Nephron (organoid): ENCODE data around the gene CLEC16A.

Experiments
- H3K27ac Mint-ChIP-seq, 3 experiments: 2 replicates each; pipeline ENCODE4 v1.8.0; 2020; ENCODE audit warnings: mixed read lengths in 3 of 3, mild to moderate bottlenecking in 2 of 3, moderate library complexity in 1 of 3
- H3K27me3 Mint-ChIP-seq: 2 replicates; pipeline ENCODE4 v1.8.0; 2021; ENCODE audit warnings: low read depth, mild to moderate bottlenecking, moderate library complexity, mixed read lengths
- H3K36me3 Mint-ChIP-seq: 2 replicates; pipeline ENCODE4 v1.8.0; 2020; ENCODE audit warnings: low read depth, mixed read lengths
- H3K4me1 Mint-ChIP-seq: 2 replicates; pipeline ENCODE4 v1.8.0; 2020; ENCODE audit warnings: mixed read lengths
- H3K4me3 Mint-ChIP-seq, 3 experiments: 2 replicates each; pipeline ENCODE4 v1.8.0; 2020; ENCODE audit warnings: mild to moderate bottlenecking in 3 of 3, mixed read lengths in 3 of 3, moderate library complexity in 2 of 3
- H3K9me3 Mint-ChIP-seq: 2 replicates; pipeline ENCODE4 v1.8.0; 2020; ENCODE audit warnings: mixed read lengths
- CTCF ChIP-seq, 3 experiments: fragments of 200-600 bp; sonication (generic); IDR thresholded peaks; one replicate each; pipeline ENCODE4 v1.5.0; 2021; ENCODE audit warnings: antibody characterized with exemption in 3 of 3; ENCODE audit not compliant: unreplicated experiment in 3 of 3

The CLEC16A gene

GRCh38 chr16:11131706-11132105 is 187.3 kb downstream of the CLEC16A start:
- TF ChIP-seq CTCF (IDR thresholded peaks at IDR 0.05; ENCODE audit: unreplicated experiment in 3 of 3): no peak
- H3K4me3 Mint-ChIP-seq: no peak overlapping the region
- H3K4me1 Mint-ChIP-seq: peaks cover 89% of the 10 kb centered on the region
- no peaks in the 10 kb centered on the region for H3K9me3 Mint-ChIP-seq
- H3K36me3 Mint-ChIP-seq: peaks cover 10% of the 10 kb centered on the region
- H3K27me3 Mint-ChIP-seq: peaks cover 6% of the 10 kb centered on the region
- peak overlapping the region; percentile 82 to 94 (median 88) for H3K27ac Mint-ChIP-seq

DNA sequence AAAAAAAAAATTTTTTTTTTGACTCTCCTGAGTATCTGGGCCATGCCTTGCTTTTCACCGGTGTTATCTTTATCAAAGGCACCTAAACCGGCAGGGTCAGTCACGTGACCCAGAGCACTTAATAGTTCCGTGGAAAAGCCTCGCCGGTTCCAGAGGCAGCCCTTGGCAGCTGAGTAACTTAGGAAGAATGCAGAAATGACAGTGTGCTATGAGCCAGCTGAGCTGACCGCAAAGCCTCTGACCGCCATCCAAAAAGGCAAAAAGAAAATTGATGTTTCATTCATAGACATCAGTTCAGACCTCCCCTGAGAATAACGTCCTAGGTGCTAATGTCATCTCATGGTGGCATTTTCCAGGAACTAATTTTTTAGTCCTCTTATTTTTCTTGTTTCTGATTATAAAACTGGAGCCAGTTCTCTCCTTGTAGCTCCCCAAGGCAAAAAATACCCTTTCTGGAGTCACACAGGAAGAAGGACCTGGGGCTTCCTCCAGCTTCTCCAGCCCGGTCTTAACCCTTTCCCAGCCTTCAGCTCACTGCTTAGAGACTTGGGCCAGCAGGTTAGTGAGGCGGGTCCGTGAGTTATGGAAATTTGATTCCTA is 189.1 kb downstream of the CLEC16A start:
- Mint-ChIP-seq H3K27ac (peak overlapping the region; percentile 82 to 95 (median 88)), H3K4me1 (peaks cover 82% of the 10 kb centered on the region), H3K9me3 (no peaks in the 10 kb centered on the region), H3K27me3 (peaks cover 6% of the 10 kb centered on the region), H3K4me3 (peak overlapping the region in 2 of 3 experiments; percentile 6 to 40), H3K36me3 (peaks cover 7% of the 10 kb centered on the region)
- TF ChIP-seq CTCF (IDR thresholded peaks at IDR 0.05; ENCODE audit: unreplicated experiment in 3 of 3): no peak

- no peak for TF ChIP-seq CTCF (IDR thresholded peaks at IDR 0.05; ENCODE audit: unreplicated experiment in 3 of 3)
- H3K4me3 Mint-ChIP-seq: no peak overlapping the region
- H3K27me3 Mint-ChIP-seq: peaks cover 6% of the 10 kb centered on the region
- H3K9me3 Mint-ChIP-seq: no peaks in the 10 kb centered on the region
- peaks cover 7% of the 10 kb centered on the region for H3K36me3 Mint-ChIP-seq
- H3K27ac Mint-ChIP-seq: peak overlapping the region; percentile 82 to 94 (median 88)
- H3K4me1 Mint-ChIP-seq: peaks cover 81% of the 10 kb centered on the region
These were observed 190.5 kb downstream of the CLEC16A start for GRCh38 chr16:11134722-11135463.

GRCh38 chr16:11135464-11135973 is 191.2 kb downstream of the CLEC16A start:
- no peaks in the 10 kb centered on the region for H3K9me3 Mint-ChIP-seq
- peaks cover 6% of the 10 kb centered on the region for H3K27me3 Mint-ChIP-seq
- H3K27ac Mint-ChIP-seq: peak overlapping the region in 2 of 3 experiments; percentile 7 to 82
- TF ChIP-seq CTCF (IDR thresholded peaks at IDR 0.05; ENCODE audit: unreplicated experiment in 3 of 3): no peak
- H3K36me3 Mint-ChIP-seq: peaks cover 7% of the 10 kb centered on the region
- H3K4me3 Mint-ChIP-seq: no peak overlapping the region
- H3K4me1 Mint-ChIP-seq: peaks cover 78% of the 10 kb centered on the region

- H3K4me3 Mint-ChIP-seq: no peak overlapping the region
- peak overlapping the region in 2 of 3 experiments; percentile 65 to 74 for H3K27ac Mint-ChIP-seq
- no peak for TF ChIP-seq CTCF (IDR thresholded peaks at IDR 0.05; ENCODE audit: unreplicated experiment in 3 of 3)
- peaks cover 7% of the 10 kb centered on the region for H3K36me3 Mint-ChIP-seq
- peaks cover 8% of the 10 kb centered on the region for H3K27me3 Mint-ChIP-seq
- H3K9me3 Mint-ChIP-seq: no peaks in the 10 kb centered on the region
- H3K4me1 Mint-ChIP-seq: peaks cover 70% of the 10 kb centered on the region
These were observed 192.2 kb downstream of the CLEC16A start for GRCh38 chr16:11136600-11136999.
